HL-60 (cell line): Measurements from ENCODE around the gene DNAJC1.

ENCODE experiments used
- DNase-seq, 2 experiments: peaks; one replicate each; pipeline ENCODE4 v3.0.0-alpha.2; 2010 to 2020; ENCODE audit warnings: low read depth in 1 of 2, low spot score in 1 of 2
- H3K27ac ChIP-seq: fragments of 250-450 bp; sonication (Bioruptor Pico); replicated peaks from 2 replicates; pipeline ENCODE4 v1.5.1; 2020; ENCODE audit warnings: mild to moderate bottlenecking, moderate library complexity
- H3K27me3 ChIP-seq: fragments of 250-450 bp; sonication (Bioruptor Pico); 2 replicates; pipeline ENCODE4 v1.5.1; 2021; ENCODE audit warnings: mild to moderate bottlenecking, moderate library complexity; ENCODE audit not compliant: insufficient read depth, poor library complexity, severe bottlenecking
- H3K4me3 ChIP-seq: replicated peaks from 2 replicates; pipeline ENCODE4 v1.5.1; 2011; ENCODE audit warnings: mild to moderate bottlenecking, control low read depth, low read length; ENCODE audit not compliant: insufficient read depth
- GABPA ChIP-seq: IDR thresholded peaks from 2 replicates; pipeline ENCODE4 v1.6.1; 2012; ENCODE audit warnings: low read depth
- POLR2AphosphoS5 ChIP-seq: IDR thresholded peaks from 2 replicates; pipeline ENCODE4 v1.6.1; 2012; ENCODE audit warnings: low read depth
- SPI1 ChIP-seq: IDR thresholded peaks from 2 replicates; pipeline ENCODE4 v1.6.1; 2012; ENCODE audit warnings: low read depth, mild to moderate bottlenecking, borderline replicate concordance
- TF ChIP-seq, protein P1 (sequence below): IDR thresholded peaks from 2 replicates; pipeline ENCODE4 v1.6.1; 2012; ENCODE audit warnings: low read depth; ENCODE audit not compliant: insufficient replicate concordance
- TF ChIP-seq, protein P2 (sequence below): IDR thresholded peaks from one replicate; pipeline ENCODE4 v1.5.1; 2011; ENCODE audit warnings: low read length, control low read depth, inconsistent platforms; ENCODE audit not compliant: insufficient read depth

DNAJC1 gene

GRCh38 chr10:21972584-21972983 is 30.9 kb downstream of the DNAJC1 start:
- no peak for DNase-seq

GRCh38 chr10:21969326-21970287 is 33.9 kb downstream of the DNAJC1 start:
- no peak for TF ChIP-seq GABPA
- TF ChIP-seq, protein P1, sequence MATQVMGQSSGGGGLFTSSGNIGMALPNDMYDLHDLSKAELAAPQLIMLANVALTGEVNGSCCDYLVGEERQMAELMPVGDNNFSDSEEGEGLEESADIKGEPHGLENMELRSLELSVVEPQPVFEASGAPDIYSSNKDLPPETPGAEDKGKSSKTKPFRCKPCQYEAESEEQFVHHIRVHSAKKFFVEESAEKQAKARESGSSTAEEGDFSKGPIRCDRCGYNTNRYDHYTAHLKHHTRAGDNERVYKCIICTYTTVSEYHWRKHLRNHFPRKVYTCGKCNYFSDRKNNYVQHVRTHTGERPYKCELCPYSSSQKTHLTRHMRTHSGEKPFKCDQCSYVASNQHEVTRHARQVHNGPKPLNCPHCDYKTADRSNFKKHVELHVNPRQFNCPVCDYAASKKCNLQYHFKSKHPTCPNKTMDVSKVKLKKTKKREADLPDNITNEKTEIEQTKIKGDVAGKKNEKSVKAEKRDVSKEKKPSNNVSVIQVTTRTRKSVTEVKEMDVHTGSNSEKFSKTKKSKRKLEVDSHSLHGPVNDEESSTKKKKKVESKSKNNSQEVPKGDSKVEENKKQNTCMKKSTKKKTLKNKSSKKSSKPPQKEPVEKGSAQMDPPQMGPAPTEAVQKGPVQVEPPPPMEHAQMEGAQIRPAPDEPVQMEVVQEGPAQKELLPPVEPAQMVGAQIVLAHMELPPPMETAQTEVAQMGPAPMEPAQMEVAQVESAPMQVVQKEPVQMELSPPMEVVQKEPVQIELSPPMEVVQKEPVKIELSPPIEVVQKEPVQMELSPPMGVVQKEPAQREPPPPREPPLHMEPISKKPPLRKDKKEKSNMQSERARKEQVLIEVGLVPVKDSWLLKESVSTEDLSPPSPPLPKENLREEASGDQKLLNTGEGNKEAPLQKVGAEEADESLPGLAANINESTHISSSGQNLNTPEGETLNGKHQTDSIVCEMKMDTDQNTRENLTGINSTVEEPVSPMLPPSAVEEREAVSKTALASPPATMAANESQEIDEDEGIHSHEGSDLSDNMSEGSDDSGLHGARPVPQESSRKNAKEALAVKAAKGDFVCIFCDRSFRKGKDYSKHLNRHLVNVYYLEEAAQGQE: no peak
- DNase-seq: no peak
- Histone ChIP-seq H3K27me3 (no peaks in the 10 kb centered on the region), H3K27ac (no peak overlapping the region), H3K4me3 (no peak overlapping the region)

More at GRCh38 chr10:21972584-21972983, 30.9 kb downstream of the DNAJC1 start:
- TF ChIP-seq GABPA (no peak), SPI1 (no peak), POLR2AphosphoS5 (no peak)
- TF ChIP-seq, protein P2, sequence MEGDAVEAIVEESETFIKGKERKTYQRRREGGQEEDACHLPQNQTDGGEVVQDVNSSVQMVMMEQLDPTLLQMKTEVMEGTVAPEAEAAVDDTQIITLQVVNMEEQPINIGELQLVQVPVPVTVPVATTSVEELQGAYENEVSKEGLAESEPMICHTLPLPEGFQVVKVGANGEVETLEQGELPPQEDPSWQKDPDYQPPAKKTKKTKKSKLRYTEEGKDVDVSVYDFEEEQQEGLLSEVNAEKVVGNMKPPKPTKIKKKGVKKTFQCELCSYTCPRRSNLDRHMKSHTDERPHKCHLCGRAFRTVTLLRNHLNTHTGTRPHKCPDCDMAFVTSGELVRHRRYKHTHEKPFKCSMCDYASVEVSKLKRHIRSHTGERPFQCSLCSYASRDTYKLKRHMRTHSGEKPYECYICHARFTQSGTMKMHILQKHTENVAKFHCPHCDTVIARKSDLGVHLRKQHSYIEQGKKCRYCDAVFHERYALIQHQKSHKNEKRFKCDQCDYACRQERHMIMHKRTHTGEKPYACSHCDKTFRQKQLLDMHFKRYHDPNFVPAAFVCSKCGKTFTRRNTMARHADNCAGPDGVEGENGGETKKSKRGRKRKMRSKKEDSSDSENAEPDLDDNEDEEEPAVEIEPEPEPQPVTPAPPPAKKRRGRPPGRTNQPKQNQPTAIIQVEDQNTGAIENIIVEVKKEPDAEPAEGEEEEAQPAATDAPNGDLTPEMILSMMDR: no peak
- TF ChIP-seq, protein P1: no peak
- Histone ChIP-seq H3K4me3 (no peak overlapping the region), H3K27ac (no peak overlapping the region), H3K27me3 (no peaks in the 10 kb centered on the region)

- TF ChIP-seq GABPA (no peak), POLR2AphosphoS5 (no peak), SPI1 (no peak)
- TF ChIP-seq, protein P1: no peak
- H3K27ac ChIP-seq: no peak overlapping the region
Observed at GRCh38 chr10:21964983-21965665, 38.4 kb downstream of the DNAJC1 start.

DNA sequence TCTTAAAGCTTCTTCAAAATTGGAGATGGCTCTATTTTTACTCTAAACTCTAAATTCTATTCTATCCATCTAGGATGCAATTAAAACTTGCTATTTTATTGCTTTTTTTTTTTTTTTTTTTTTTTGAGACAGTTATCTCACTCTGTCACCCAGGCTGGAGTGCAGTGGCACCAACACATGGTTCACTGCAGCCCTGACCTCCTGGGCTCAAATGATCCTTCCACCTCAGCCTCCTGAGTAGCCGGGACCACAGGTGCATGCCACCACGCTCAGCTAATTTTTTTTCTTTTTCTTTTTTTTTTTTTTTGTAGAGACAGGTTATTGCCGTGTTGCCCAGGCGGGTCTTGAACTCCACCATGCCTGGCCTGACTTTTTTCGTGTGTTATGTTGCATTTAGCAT is 41.2 kb downstream of the DNAJC1 start:
- Histone ChIP-seq H3K4me3 (no peak overlapping the region), H3K27me3 (no peaks in the 10 kb centered on the region), H3K27ac (no peak overlapping the region)
- TF ChIP-seq POLR2AphosphoS5 (no peak), SPI1 (no peak), GABPA (no peak)
- TF ChIP-seq, protein P2: no peak
- TF ChIP-seq, protein P1: no peak
- no peak for DNase-seq

More at GRCh38 chr10:21964983-21965665, 38.4 kb downstream of the DNAJC1 start:
- no peaks in the 10 kb centered on the region for H3K27me3 ChIP-seq
- no peak overlapping the region for H3K4me3 ChIP-seq
- no peak for DNase-seq
